ENCODE measurements around the gene ADAP1. TPM values are rescaled to one million over a fixed set of nuclear protein-coding genes. Genes with fewer than 3 reads are reported as not detected.
"Not testable (repeated sequence)": the region's sequence is repeated elsewhere in the genome, so short reads cannot be mapped to it uniquely, and the experiment has no call there.

Gene ADAP1
- total RNA-seq, 2 experiments from 2014 or later: 34.6 to 40.9 TPM

DNA sequence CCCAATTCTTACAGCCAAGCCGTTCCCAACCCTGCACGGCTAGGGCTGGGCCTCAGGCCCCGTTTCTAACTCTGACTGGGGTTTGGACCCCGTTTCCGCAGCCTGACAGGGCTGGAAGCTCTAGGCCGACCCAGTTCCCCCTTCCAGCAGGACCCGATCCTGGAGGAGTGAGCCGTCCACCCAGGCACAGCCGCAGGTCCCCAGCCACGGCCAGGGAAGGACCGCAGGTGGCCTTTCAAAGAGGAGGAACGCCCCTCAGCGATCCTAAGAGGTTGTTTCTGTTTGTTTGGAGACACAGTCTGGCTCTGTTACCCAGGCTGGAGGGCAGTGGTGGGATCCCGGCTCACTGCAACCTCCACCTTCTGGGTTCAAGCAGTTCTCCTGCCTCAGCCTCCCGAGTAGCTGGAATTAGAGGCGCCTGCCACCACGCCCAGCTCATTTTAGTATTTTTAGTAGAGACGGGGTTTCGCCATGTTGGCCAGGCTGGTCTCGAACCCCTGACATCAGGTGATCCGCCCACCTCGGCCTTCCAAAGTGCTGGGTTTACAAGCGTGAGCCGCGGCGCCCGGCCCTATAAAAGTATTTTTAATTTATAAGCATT lies 78.9 kb downstream of the ADAP1 start:
- intact Hi-C loops (cut with micrococcal nuclease): no loop called here
- ATAC-seq: no peak
- peak overlapping the region; percentile 59 for H3K27ac Mint-ChIP-seq
- peaks cover 26% of the 10 kb centered on the region for H3K36me3 Mint-ChIP-seq (ENCODE audit: low read depth)
- peak overlapping the region; percentile 17 for H3K4me3 Mint-ChIP-seq
- H3K9me3 Mint-ChIP-seq: no peaks in the 10 kb centered on the region
- CTCF ChIA-PET: interaction anchor here (1.2 to 2.5 kb wide), 5 partner anchors 63 to 554 kb away, joined by 3 to 9 read pairs (median 5); no protein-coding TSS in a partner anchor
- POLR2A ChIA-PET: interaction anchor here (0.5 to 1.7 kb wide), 6 partner anchors 10 to 604 kb away, joined by 3 to 6 read pairs (median 4); partner anchors contain the start of gene SUN1
- no peak for DNase-seq
- H3K27me3 Mint-ChIP-seq: no peaks in the 10 kb centered on the region
- TF ChIP-seq, protein P1, sequence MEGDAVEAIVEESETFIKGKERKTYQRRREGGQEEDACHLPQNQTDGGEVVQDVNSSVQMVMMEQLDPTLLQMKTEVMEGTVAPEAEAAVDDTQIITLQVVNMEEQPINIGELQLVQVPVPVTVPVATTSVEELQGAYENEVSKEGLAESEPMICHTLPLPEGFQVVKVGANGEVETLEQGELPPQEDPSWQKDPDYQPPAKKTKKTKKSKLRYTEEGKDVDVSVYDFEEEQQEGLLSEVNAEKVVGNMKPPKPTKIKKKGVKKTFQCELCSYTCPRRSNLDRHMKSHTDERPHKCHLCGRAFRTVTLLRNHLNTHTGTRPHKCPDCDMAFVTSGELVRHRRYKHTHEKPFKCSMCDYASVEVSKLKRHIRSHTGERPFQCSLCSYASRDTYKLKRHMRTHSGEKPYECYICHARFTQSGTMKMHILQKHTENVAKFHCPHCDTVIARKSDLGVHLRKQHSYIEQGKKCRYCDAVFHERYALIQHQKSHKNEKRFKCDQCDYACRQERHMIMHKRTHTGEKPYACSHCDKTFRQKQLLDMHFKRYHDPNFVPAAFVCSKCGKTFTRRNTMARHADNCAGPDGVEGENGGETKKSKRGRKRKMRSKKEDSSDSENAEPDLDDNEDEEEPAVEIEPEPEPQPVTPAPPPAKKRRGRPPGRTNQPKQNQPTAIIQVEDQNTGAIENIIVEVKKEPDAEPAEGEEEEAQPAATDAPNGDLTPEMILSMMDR (IDR thresholded peaks at IDR 0.05): no peak
- H3K4me1 Mint-ChIP-seq (ENCODE audit: low read depth): peaks cover 35% of the 10 kb centered on the region

DNA sequence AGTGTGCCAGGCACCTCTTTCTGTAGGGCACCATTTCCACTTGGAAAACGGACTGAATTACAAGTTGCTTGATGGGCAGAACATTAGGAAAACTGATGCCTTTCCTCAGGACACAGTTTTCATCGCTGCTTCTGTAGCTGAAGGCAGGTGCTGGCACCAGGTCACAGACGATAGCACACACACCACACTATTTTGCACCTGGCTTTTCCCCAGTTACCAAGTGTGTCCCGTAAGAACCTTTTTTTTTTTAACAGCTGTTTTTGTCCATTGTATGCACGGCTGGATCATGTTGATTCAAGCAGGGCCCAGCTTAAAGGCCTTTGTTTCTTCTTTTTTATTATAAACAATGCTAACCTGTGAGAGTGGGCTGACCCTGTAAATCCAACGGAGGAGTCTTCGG lies 79.4 kb downstream of the ADAP1 start:
- H3K27me3 Mint-ChIP-seq: no peaks in the 10 kb centered on the region
- intact Hi-C loops (cut with micrococcal nuclease): no loop called here
- POLR2A ChIA-PET: interaction anchor here (0.5 to 1.7 kb wide), 4 partner anchors 43 to 603 kb away, joined by 3 to 6 read pairs (median 4); partner anchors contain the start of gene SUN1
- CTCF ChIA-PET: interaction anchor here (1.2 to 2.5 kb wide), 5 partner anchors 63 to 553 kb away, joined by 3 to 9 read pairs (median 5); no protein-coding TSS in a partner anchor
- peaks cover 27% of the 10 kb centered on the region for H3K36me3 Mint-ChIP-seq (ENCODE audit: low read depth)
- TF ChIP-seq, protein P1 (IDR thresholded peaks at IDR 0.05): no peak
- peaks cover 31% of the 10 kb centered on the region for H3K4me1 Mint-ChIP-seq (ENCODE audit: low read depth)
- no peaks in the 10 kb centered on the region for H3K9me3 Mint-ChIP-seq
- ATAC-seq (no peak), DNase-seq (no peak)
- peak overlapping the region; percentile 59 for H3K27ac Mint-ChIP-seq
- peak overlapping the region; percentile 27 for H3K4me3 Mint-ChIP-seq

DNA sequence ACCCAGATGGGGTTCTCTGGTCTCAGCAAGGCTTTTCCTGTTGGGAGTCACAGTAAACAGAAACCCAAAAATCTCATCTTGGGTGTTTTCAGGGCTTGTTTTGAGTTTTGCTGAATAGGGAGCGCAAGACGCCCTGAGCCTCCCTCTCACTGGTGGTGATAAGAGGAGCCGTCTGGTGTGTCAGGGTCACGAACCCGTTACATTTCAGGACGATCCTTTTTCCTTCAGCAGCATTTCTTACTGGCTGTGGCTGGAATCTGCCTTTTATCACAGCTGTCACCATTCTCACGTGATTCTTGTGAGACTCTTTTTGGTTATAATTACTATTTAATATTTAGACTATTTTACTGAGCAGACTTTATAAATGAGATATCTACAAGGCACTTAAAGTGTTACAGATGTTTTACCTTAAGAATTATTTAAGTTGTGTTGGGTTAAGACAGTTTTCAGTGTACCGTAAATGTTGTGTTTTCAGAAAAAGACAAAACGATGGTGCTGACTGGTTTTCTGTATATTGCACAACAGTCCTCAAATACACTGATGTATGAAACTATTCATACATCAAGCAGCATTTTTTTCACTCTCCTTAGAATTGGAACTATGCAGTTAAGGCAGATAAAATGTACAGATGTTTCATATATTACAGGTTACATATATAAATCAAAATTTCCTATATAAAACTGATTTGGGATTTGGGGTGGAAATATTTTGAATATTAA lies 80.3 kb downstream of the ADAP1 start:
- ATAC-seq (no peak), DNase-seq (no peak)
- H3K4me1 Mint-ChIP-seq (ENCODE audit: low read depth): peaks cover 30% of the 10 kb centered on the region
- H3K27ac Mint-ChIP-seq: peak overlapping the region; percentile 75
- no peak overlapping the region for H3K4me3 Mint-ChIP-seq
- TF ChIP-seq, protein P1 (IDR thresholded peaks at IDR 0.05): no peak
- peaks cover 30% of the 10 kb centered on the region for H3K36me3 Mint-ChIP-seq (ENCODE audit: low read depth)
- POLR2A ChIA-PET: no interaction called here
- CTCF ChIA-PET: interaction anchor here (0.6 to 3.4 kb wide), 22 partner anchors 7 to 552 kb away, joined by 3 to 65 read pairs (median 5); partner anchors contain the start of gene SUN1
- intact Hi-C loops (cut with micrococcal nuclease): loop anchor here (5.0 kb wide), 1 partner anchor 552 kb away; no protein-coding TSS in a partner anchor
- no peaks in the 10 kb centered on the region for H3K27me3 Mint-ChIP-seq
- H3K9me3 Mint-ChIP-seq: no peaks in the 10 kb centered on the region

DNA sequence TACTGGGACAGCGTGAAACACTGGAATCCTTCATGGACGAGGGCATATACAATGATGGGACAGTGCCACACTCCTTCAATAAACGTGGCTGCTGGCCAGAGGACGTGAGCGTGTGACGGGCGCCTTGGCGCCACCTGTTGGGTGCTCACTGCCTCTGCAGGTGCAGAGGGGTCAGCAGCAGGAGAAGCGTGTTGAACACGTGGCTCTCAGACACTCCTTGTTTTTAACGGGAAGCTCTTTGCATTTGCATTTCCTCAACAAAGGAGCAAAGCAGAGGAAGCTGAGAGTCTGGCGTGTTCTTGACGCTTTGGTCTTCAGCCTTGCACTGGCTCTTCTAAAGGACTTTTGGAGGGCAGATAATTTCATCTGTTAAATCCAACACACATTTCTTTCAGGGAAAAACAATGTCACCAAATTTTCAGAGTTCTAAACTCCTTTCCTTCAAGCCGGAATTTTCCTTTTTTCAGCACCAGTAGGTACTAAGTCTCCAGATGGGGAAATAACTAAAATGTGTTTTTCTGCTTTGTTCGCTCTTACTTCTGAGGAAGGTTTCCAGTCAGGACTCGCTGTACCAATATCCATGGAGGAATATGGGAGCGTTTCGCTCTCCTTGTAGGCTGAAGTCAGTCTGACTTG lies 81.0 kb downstream of the ADAP1 start:
- TF ChIP-seq, protein P1 (IDR thresholded peaks at IDR 0.05): peak; percentile 99
- H3K4me3 Mint-ChIP-seq: no peak overlapping the region
- peak; percentile 76 for DNase-seq
- H3K9me3 Mint-ChIP-seq: no peaks in the 10 kb centered on the region
- ChIA-PET POLR2A (no interaction called here), CTCF (interaction anchor here (0.6 to 3.4 kb wide), 24 partner anchors 8 to 551 kb away, joined by 3 to 65 read pairs (median 4); partner anchors contain the start of gene SUN1)
- peak overlapping the region; percentile 75 for H3K27ac Mint-ChIP-seq
- intact Hi-C loops (cut with micrococcal nuclease): loop anchor here (1.0 to 5.0 kb wide), 2 partner anchors 87 to 551 kb away; no protein-coding TSS in a partner anchor
- H3K36me3 Mint-ChIP-seq (ENCODE audit: low read depth): peaks cover 31% of the 10 kb centered on the region
- ATAC-seq: peak; percentile 55
- no peaks in the 10 kb centered on the region for H3K27me3 Mint-ChIP-seq
- peaks cover 27% of the 10 kb centered on the region for H3K4me1 Mint-ChIP-seq (ENCODE audit: low read depth)

DNA sequence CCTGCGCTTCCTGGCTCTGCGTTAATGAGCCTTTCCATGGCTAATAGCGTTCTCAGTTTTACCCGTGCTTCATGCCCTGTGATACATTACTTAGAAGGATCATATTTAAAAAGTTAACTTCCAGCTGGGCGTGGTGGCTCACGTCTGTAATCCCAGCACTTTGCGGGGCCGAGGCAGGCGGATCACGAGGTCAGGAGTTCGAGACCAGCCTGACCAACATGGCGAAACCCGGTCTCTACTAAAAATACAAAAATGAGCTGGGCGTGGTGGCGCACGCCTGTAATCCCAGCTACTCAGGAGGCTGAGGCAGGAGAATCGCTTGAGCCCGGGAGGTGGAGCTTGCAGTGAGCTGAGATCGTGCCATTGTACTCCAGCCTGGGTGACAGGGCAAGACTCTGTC lies 81.8 kb downstream of the ADAP1 start:
- not testable (repeated sequence) for H3K27me3 Mint-ChIP-seq, H3K4me3 Mint-ChIP-seq, DNase-seq, H3K9me3 Mint-ChIP-seq, ATAC-seq, H3K27ac Mint-ChIP-seq
- ChIA-PET CTCF (interaction anchor here (0.7 to 3.4 kb wide), 21 partner anchors 9 to 551 kb away, joined by 3 to 65 read pairs (median 4); partner anchors contain the start of gene SUN1), POLR2A (interaction anchor here (1.2 to 1.9 kb wide), 2 partner anchors 55 to 145 kb away, joined by 3 to 6 read pairs; no protein-coding TSS in a partner anchor)
- peaks cover 23% of the 10 kb centered on the region for H3K4me1 Mint-ChIP-seq (ENCODE audit: low read depth)
- H3K36me3 Mint-ChIP-seq (ENCODE audit: low read depth): peaks cover 27% of the 10 kb centered on the region
- intact Hi-C loops (cut with micrococcal nuclease): loop anchor here (1.0 to 5.0 kb wide), 2 partner anchors 86 to 550 kb away; no protein-coding TSS in a partner anchor

Data from activated CD8-positive, alpha-beta T cell treated with anti-CD3 and anti-CD28 coated beads for 36 hours (primary cell).